Activated CD8-positive, alpha-beta T cell treated with anti-CD3 and anti-CD28 coated beads for 36 hours (primary cell): ENCODE measurements around the gene HBM. TPM values are rescaled to one million over a fixed set of nuclear protein-coding genes. Genes with fewer than 3 reads are reported as not detected.
A peak's percentile ranks its signal among the peaks of the same experiment; 100 is the strongest.

Source experiments
- ATAC-seq: fragments of 200-7000 bp; cut with Tn5 transposase; one replicate; pipeline ENCODE4 v1.10.0; 2021; ENCODE audit warnings: mild to moderate bottlenecking, moderate library complexity
- CTCF ChIA-PET: fragments of 350-600 bp; sonication (Branson Sonifier 250); formaldehyde crosslinking; loops from one replicate; lab custom pipeline; 2021; ENCODE audit warnings: antibody characterized with exemption; lab: Charles Lee
- POLR2A ChIA-PET: fragments of 350-600 bp; sonication (Branson Sonifier 250); formaldehyde crosslinking; loops from one replicate; lab custom pipeline; 2021; ENCODE audit warnings: antibody characterized with exemption; lab: Charles Lee
- DNase-seq: peaks from one replicate; pipeline ENCODE4 v3.0.0-alpha.2; 2020
- H3K27ac Mint-ChIP-seq: one replicate; pipeline ENCODE4 v1.8.0; 2021; ENCODE audit warnings: mild to moderate bottlenecking, mixed read lengths
- H3K27me3 Mint-ChIP-seq: one replicate; pipeline ENCODE4 v1.8.0; 2021; ENCODE audit warnings: mixed read lengths
- H3K36me3 Mint-ChIP-seq: one replicate; pipeline ENCODE4 v1.8.0; 2021; ENCODE audit warnings: low read depth, mixed read lengths
- H3K4me1 Mint-ChIP-seq: one replicate; pipeline ENCODE4 v1.8.0; 2021; ENCODE audit warnings: low read depth, mixed read lengths
- H3K4me3 Mint-ChIP-seq: one replicate; pipeline ENCODE4 v1.8.0; 2021; ENCODE audit warnings: mild to moderate bottlenecking, moderate library complexity, mixed read lengths
- H3K9me3 Mint-ChIP-seq: one replicate; pipeline ENCODE4 v1.8.0; 2021; ENCODE audit warnings: mixed read lengths
- CTCF ChIP-seq: fragments of 200-600 bp; IDR thresholded peaks from one replicate; pipeline ENCODE4 v1.8.0; 2022; ENCODE audit warnings: antibody characterized with exemption, mild to moderate bottlenecking
- intact Hi-C: fragments of 100-400 bp; cut with micrococcal nuclease; formaldehyde crosslinking; loops from one replicate; pipeline ENCODE4 v1.10.0; 2022
- total RNA-seq, 2 experiments: library from RNA; stranded (reverse); gene quantifications; one replicate each; pipeline ENCODE4 v1.2.3, GENCODE V29; 2021

The HBM gene
- total RNA-seq, 2 experiments from 2014 or later: not detected

GRCh38 chr16:188674-189073 is 22.9 kb downstream of the HBM start:
- H3K9me3 Mint-ChIP-seq: no peaks in the 10 kb centered on the region
- intact Hi-C loops: no loop called here
- H3K4me3 Mint-ChIP-seq: no peak overlapping the region
- CTCF ChIA-PET: interaction anchor here (1.6 to 2.5 kb wide), 2 partner anchors 39 to 174 kb away, joined by 3 to 6 read pairs; no protein-coding TSS in a partner anchor
- peak; percentile 84 for ATAC-seq
- peaks cover 3% of the 10 kb centered on the region for H3K4me1 Mint-ChIP-seq
- DNase-seq: peak; percentile 47
- POLR2A ChIA-PET: interaction anchor here (1.4 to 2.1 kb wide), 2 partner anchors 10 to 30 kb away, joined by 3 to 6 read pairs; no protein-coding TSS in a partner anchor
- no peaks in the 10 kb centered on the region for H3K27me3 Mint-ChIP-seq
- peak; percentile 45 for TF ChIP-seq CTCF
- H3K27ac Mint-ChIP-seq: peak overlapping the region; percentile 52
- H3K36me3 Mint-ChIP-seq: peaks cover 50% of the 10 kb centered on the region

GRCh38 chr16:189604-190186 is 23.9 kb downstream of the HBM start:
- Mint-ChIP-seq H3K4me1 (peaks cover 3% of the 10 kb centered on the region), H3K27ac (no peak overlapping the region), H3K27me3 (no peaks in the 10 kb centered on the region), H3K4me3 (no peak overlapping the region), H3K36me3 (peaks cover 51% of the 10 kb centered on the region), H3K9me3 (no peaks in the 10 kb centered on the region)
- TF ChIP-seq CTCF: no peak
- DNase-seq: no peak
- intact Hi-C loops: no loop called here
- ChIA-PET CTCF (interaction anchor here (2.5 kb wide), 1 partner anchor 38 kb away, joined by 6 read pairs; no protein-coding TSS in a partner anchor), POLR2A (interaction anchor here (2.1 kb wide), 1 partner anchor 29 kb away, joined by 6 read pairs; no protein-coding TSS in a partner anchor)
- ATAC-seq: no peak

GRCh38 chr16:191831-192230 is 26.1 kb downstream of the HBM start:
- CTCF ChIA-PET: interaction anchor here (1.0 to 2.0 kb wide), 5 partner anchors 10 to 161 kb away, joined by 3 to 8 read pairs (median 5); no protein-coding TSS in a partner anchor
- no peak for DNase-seq
- H3K4me3 Mint-ChIP-seq: no peak overlapping the region
- peaks cover 3% of the 10 kb centered on the region for H3K4me1 Mint-ChIP-seq
- H3K9me3 Mint-ChIP-seq: no peaks in the 10 kb centered on the region
- no peaks in the 10 kb centered on the region for H3K27me3 Mint-ChIP-seq
- peaks cover 51% of the 10 kb centered on the region for H3K36me3 Mint-ChIP-seq
- no peak overlapping the region for H3K27ac Mint-ChIP-seq
- TF ChIP-seq CTCF: no peak
- intact Hi-C loops: no loop called here
- POLR2A ChIA-PET: interaction anchor here (0.7 to 1.9 kb wide), 4 partner anchors 10 to 37 kb away, joined by 3 to 4 read pairs (median 4); partner anchors contain the start of gene HBQ1
- no peak for ATAC-seq

- DNase-seq: no peak
- H3K27me3 Mint-ChIP-seq: no peaks in the 10 kb centered on the region
- H3K27ac Mint-ChIP-seq: no peak overlapping the region
- H3K4me1 Mint-ChIP-seq: peaks cover 3% of the 10 kb centered on the region
- CTCF ChIA-PET: interaction anchor here (1.0 to 2.2 kb wide), 3 partner anchors 11 to 160 kb away, joined by 3 to 9 read pairs (median 5); no protein-coding TSS in a partner anchor
- POLR2A ChIA-PET: interaction anchor here (1.6 to 1.9 kb wide), 2 partner anchors 12 to 36 kb away, joined by 4 read pairs; partner anchors contain the start of gene HBQ1
- H3K4me3 Mint-ChIP-seq: no peak overlapping the region
- no peak for ATAC-seq
- H3K9me3 Mint-ChIP-seq: no peaks in the 10 kb centered on the region
- no peak for TF ChIP-seq CTCF
- intact Hi-C loops: no loop called here
- H3K36me3 Mint-ChIP-seq: peaks cover 45% of the 10 kb centered on the region
Measured at GRCh38 chr16:192686-193085, 26.9 kb downstream of the HBM start.

- intact Hi-C loops: no loop called here
- peaks cover 44% of the 10 kb centered on the region for H3K36me3 Mint-ChIP-seq
- no peak overlapping the region for H3K27ac Mint-ChIP-seq
- peaks cover 3% of the 10 kb centered on the region for H3K4me1 Mint-ChIP-seq
- no peaks in the 10 kb centered on the region for H3K27me3 Mint-ChIP-seq
- no peak for TF ChIP-seq CTCF
- ATAC-seq (no peak), DNase-seq (no peak)
- no peaks in the 10 kb centered on the region for H3K9me3 Mint-ChIP-seq
- CTCF ChIA-PET: interaction anchor here (2.2 kb wide), 1 partner anchor 12 kb away, joined by 9 read pairs; no protein-coding TSS in a partner anchor
- POLR2A ChIA-PET: interaction anchor here (1.6 kb wide), 1 partner anchor 35 kb away, joined by 4 read pairs; no protein-coding TSS in a partner anchor
- no peak overlapping the region for H3K4me3 Mint-ChIP-seq
Measured at GRCh38 chr16:193441-193840, 27.7 kb downstream of the HBM start.
